Trophoblast cell (in vitro differentiated cells and primary cell): ENCODE data around the gene SRM.
"Not testable (repeated sequence)": the region's sequence is repeated elsewhere in the genome, so short reads cannot be mapped to it uniquely, and the experiment has no call there.

Experiments
- DNase-seq, 2 donors: peaks; one replicate each; pipeline ENCODE4 v3.0.0-alpha.2; 2016
- H2AFZ ChIP-seq: 2 replicates; pipeline ENCODE4 v1.6.1; 2013; ENCODE audit warnings: low read length, moderate library complexity, mild to moderate bottlenecking; ENCODE audit not compliant: insufficient read depth, poor library complexity
- H2AK5ac ChIP-seq: 2 replicates; pipeline ENCODE4 v1.6.1; 2013; ENCODE audit warnings: mild to moderate bottlenecking, low read length
- H2BK120ac ChIP-seq: 2 replicates; pipeline ENCODE4 v1.6.1; 2013; ENCODE audit warnings: low read length, mild to moderate bottlenecking, moderate library complexity; ENCODE audit not compliant: insufficient read depth, poor library complexity
- H2BK12ac ChIP-seq: 2 replicates; pipeline ENCODE4 v1.6.1; 2013; ENCODE audit warnings: mild to moderate bottlenecking, low read length, moderate library complexity
- H2BK5ac ChIP-seq: 2 replicates; pipeline ENCODE4 v1.6.1; 2013; ENCODE audit warnings: low read length, low read depth, moderate library complexity, mild to moderate bottlenecking; ENCODE audit not compliant: poor library complexity
- H3K14ac ChIP-seq: 2 replicates; pipeline ENCODE4 v1.6.1; 2013; ENCODE audit warnings: mild to moderate bottlenecking, low read length
- H3K18ac ChIP-seq: 2 replicates; pipeline ENCODE4 v1.6.1; 2013; ENCODE audit warnings: mild to moderate bottlenecking, low read length
- H3K23ac ChIP-seq: 2 replicates; pipeline ENCODE4 v1.6.1; 2013; ENCODE audit warnings: low read length
- H3K27ac ChIP-seq: 2 replicates; pipeline ENCODE4 v1.5.1; 2013; ENCODE audit warnings: low read depth, mild to moderate bottlenecking, inconsistent platforms, low read length, moderate library complexity
- H3K27me3 ChIP-seq: 2 replicates; pipeline ENCODE4 v1.6.1; 2013; ENCODE audit warnings: inconsistent platforms, mild to moderate bottlenecking, low read length, moderate library complexity; ENCODE audit not compliant: insufficient read depth
- H3K36me3 ChIP-seq, 2 experiments: 1 replicate in 1 of 2; 2 replicates in 1 of 2; pipeline ENCODE4 v1.6.1; 2013; ENCODE audit warnings: low read length in 2 of 2, mild to moderate bottlenecking in 2 of 2, moderate library complexity in 1 of 2; ENCODE audit not compliant: insufficient read depth in 2 of 2, control insufficient read depth in 1 of 2
- H3K4ac ChIP-seq: 2 replicates; pipeline ENCODE4 v1.6.1; 2013; ENCODE audit warnings: low read depth, mild to moderate bottlenecking, low read length, moderate library complexity
- H3K4me1 ChIP-seq, 2 experiments: 1 replicate in 1 of 2; 2 replicates in 1 of 2; pipeline ENCODE4 v1.6.1; 2013; ENCODE audit warnings: low read length in 2 of 2, mild to moderate bottlenecking in 2 of 2, moderate library complexity in 1 of 2; ENCODE audit not compliant: insufficient read depth in 2 of 2, control insufficient read depth in 1 of 2
- H3K4me2 ChIP-seq: 2 replicates; pipeline ENCODE4 v1.6.1; 2013; ENCODE audit warnings: inconsistent platforms, mild to moderate bottlenecking, low read length, moderate library complexity
- H3K4me3 ChIP-seq: 2 replicates; pipeline ENCODE4 v1.5.1; 2013; ENCODE audit warnings: mild to moderate bottlenecking, low read depth, low read length, inconsistent platforms
- H3K79me1 ChIP-seq: one replicate; pipeline ENCODE4 v1.6.1; 2013; ENCODE audit warnings: low read length
- H3K79me2 ChIP-seq: 2 replicates; pipeline ENCODE4 v1.6.1; 2013; ENCODE audit warnings: low read length, mild to moderate bottlenecking; ENCODE audit not compliant: control insufficient read depth, insufficient read depth, poor library complexity
- H3K9ac ChIP-seq: 2 replicates; pipeline ENCODE4 v1.6.1; 2013; ENCODE audit warnings: mild to moderate bottlenecking, low read length
- H3K9me3 ChIP-seq: 2 replicates; pipeline ENCODE4 v1.6.1; 2013; ENCODE audit warnings: low read depth, mild to moderate bottlenecking, control low read depth, inconsistent platforms, low read length; ENCODE audit not compliant: insufficient read depth
- H4K12ac ChIP-seq: 2 replicates; pipeline ENCODE4 v1.6.1; 2013; ENCODE audit warnings: low read depth, mild to moderate bottlenecking, low read length, moderate library complexity
- H4K8ac ChIP-seq: 2 replicates; pipeline ENCODE4 v1.6.1; 2013; ENCODE audit warnings: low read depth, mild to moderate bottlenecking, low read length, moderate library complexity
- H4K91ac ChIP-seq: one replicate; pipeline ENCODE4 v1.6.1; 2013; ENCODE audit warnings: low read depth, mild to moderate bottlenecking, low read length, moderate library complexity
- WGBS: extraction: QIAGEN DNeasy Blood & Tissue Kit; methylation state at CpG from one replicate; pipeline ENCODE4 v1.1.7; 2013; ENCODE audit warnings: missing lambda C conversion rate; ENCODE audit not compliant: insufficient read length, insufficient coverage; ENCODE audit errors: extremely low coverage; 5-methylcytosine and 5-hydroxymethylcytosine counted together

SRM gene

DNA sequence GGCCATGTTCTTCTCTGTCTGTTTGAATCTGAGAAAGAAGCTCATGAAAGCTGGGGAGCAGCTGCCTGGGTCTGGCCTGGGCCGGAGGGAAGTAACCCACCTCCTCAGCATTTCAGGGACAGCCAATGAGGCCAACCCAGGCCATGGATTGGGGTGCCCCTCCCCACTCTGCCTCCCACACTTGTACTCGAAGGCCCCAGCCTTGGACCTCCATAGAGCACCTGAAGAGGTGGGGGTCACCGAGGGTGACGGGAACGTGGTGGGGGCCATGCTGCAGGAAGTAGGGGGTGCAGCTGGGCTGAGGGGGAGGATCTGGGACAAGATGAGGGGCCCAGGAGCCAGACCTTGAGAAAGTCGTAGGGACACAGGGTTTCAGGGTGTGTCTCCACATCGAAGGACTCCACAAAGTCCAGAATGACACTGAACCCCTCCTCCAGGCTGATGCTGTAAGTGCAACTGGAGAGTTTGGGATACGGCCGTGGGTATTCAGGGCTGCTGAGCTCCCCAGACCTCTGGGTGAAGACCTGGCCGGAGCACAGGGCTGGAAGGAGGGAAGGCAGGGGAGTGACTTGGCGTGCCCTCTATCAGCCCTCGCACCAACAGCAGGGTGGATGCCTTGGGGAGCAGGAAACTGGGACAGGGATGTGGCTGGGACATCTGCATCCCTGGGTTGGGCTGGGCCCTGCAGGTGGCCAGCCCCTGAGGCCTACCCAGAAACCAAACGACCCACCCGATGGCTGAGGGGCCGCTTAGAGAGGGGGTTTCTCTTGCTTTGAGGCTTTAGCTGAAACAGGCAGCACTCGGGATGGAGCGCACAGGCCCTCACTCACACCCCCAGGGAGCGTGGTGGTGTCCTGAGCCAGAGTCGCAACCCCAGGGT, 16.6 kb downstream of the SRM start:
- Histone ChIP-seq H3K4me3 (no peak overlapping the region), H3K27ac (no peak overlapping the region), H2BK120ac (no peak overlapping the region), H2AK5ac (no peak overlapping the region), H3K79me1 (no peaks in the 10 kb centered on the region), H3K9ac (no peak overlapping the region), H4K12ac (no peak overlapping the region), H2BK12ac (no peak overlapping the region), H3K36me3 (no peaks in the 10 kb centered on the region), H2AFZ (no peak overlapping the region), H3K4me1 (no peaks in the 10 kb centered on the region), H3K18ac (no peak overlapping the region), H3K79me2 (no peaks in the 10 kb centered on the region), H3K4ac (no peak overlapping the region), H3K9me3 (peaks cover 3% of the 10 kb centered on the region), H3K23ac (no peak overlapping the region), H2BK5ac (no peak overlapping the region), H3K4me2 (no peak overlapping the region), H4K91ac (no peak overlapping the region), H3K27me3 (no peaks in the 10 kb centered on the region), H3K14ac (no peak overlapping the region), H4K8ac (no peak overlapping the region)
- no peak for DNase-seq
- no CpG with 5 or more reads among the region's 19 CpGs for WGBS

- Histone ChIP-seq H3K36me3 (no peaks in the 10 kb centered on the region), H3K4me2 (no peak overlapping the region), H3K18ac (no peak overlapping the region), H3K27me3 (no peaks in the 10 kb centered on the region), H2BK120ac (no peak overlapping the region), H3K27ac (no peak overlapping the region), H3K9me3 (peaks cover 3% of the 10 kb centered on the region), H2AK5ac (no peak overlapping the region), H2BK5ac (no peak overlapping the region), H2BK12ac (no peak overlapping the region), H4K91ac (no peak overlapping the region), H3K79me2 (no peaks in the 10 kb centered on the region), H4K8ac (no peak overlapping the region), H4K12ac (no peak overlapping the region), H2AFZ (no peak overlapping the region), H3K4me1 (no peaks in the 10 kb centered on the region), H3K14ac (no peak overlapping the region), H3K9ac (no peak overlapping the region), H3K79me1 (no peaks in the 10 kb centered on the region), H3K4me3 (no peak overlapping the region), H3K4ac (no peak overlapping the region), H3K23ac (no peak overlapping the region)
- DNase-seq = no peak
- 100% methylated on average over 2 of the region's 3 CpGs for WGBS
These were observed 17.8 kb downstream of the SRM start for GRCh38 chr1:11042065-11042464.

GRCh38 chr1:11041048-11041447, 18.8 kb downstream of the SRM start:
- Histone ChIP-seq H3K36me3 (no peaks in the 10 kb centered on the region), H4K12ac (no peak overlapping the region), H3K27me3 (no peaks in the 10 kb centered on the region), H3K14ac (no peak overlapping the region), H4K8ac (no peak overlapping the region), H2AK5ac (no peak overlapping the region), H3K4ac (no peak overlapping the region), H3K79me2 (no peaks in the 10 kb centered on the region), H2AFZ (no peak overlapping the region), H3K9ac (no peak overlapping the region), H3K27ac (no peak overlapping the region), H3K18ac (no peak overlapping the region), H2BK120ac (no peak overlapping the region), H3K79me1 (no peaks in the 10 kb centered on the region), H4K91ac (no peak overlapping the region), H3K4me3 (no peak overlapping the region), H3K4me2 (no peak overlapping the region), H2BK12ac (no peak overlapping the region), H3K23ac (no peak overlapping the region), H2BK5ac (no peak overlapping the region), H3K9me3 (peaks cover 1% of the 10 kb centered on the region), H3K4me1 (no peaks in the 10 kb centered on the region)
- DNase-seq = no peak

- not testable (repeated sequence) for H2AFZ ChIP-seq, H3K79me1 ChIP-seq, H3K23ac ChIP-seq, H3K4me1 ChIP-seq, H2AK5ac ChIP-seq, H3K18ac ChIP-seq, H3K4ac ChIP-seq, H2BK12ac ChIP-seq, H3K14ac ChIP-seq, H3K4me3 ChIP-seq, H4K12ac ChIP-seq, H3K4me2 ChIP-seq, H2BK120ac ChIP-seq, H3K36me3 ChIP-seq, H4K8ac ChIP-seq, H3K27me3 ChIP-seq, H4K91ac ChIP-seq, H3K9ac ChIP-seq, DNase-seq, H3K79me2 ChIP-seq, H2BK5ac ChIP-seq, H3K27ac ChIP-seq, H3K9me3 ChIP-seq
- WGBS = no CpG with 5 or more reads among the region's 7 CpGs
These were observed 19.8 kb downstream of the SRM start for GRCh38 chr1:11040105-11040429.
